PC-9 (cell line): ENCODE results near the gene EXD3.
"Not testable (repeated sequence)": the region's sequence is repeated elsewhere in the genome, so short reads cannot be mapped to it uniquely, and the experiment has no call there.

Experiments used
- EZH2 ChIP-seq: fragments of 200-600 bp; sonication (generic); IDR thresholded peaks from 2 replicates; pipeline ENCODE4 v1.8.0; 2017; ENCODE audit warnings: antibody characterized with exemption, low read depth
- TF ChIP-seq, protein P1 (sequence below): fragments of 200-600 bp; sonication (generic); conservative IDR thresholded peaks from 2 replicates; pipeline ENCODE4 v1.6.1; 2017; ENCODE audit warnings: mixed run types, antibody characterized with exemption, mild to moderate bottlenecking, moderate library complexity

DNA sequence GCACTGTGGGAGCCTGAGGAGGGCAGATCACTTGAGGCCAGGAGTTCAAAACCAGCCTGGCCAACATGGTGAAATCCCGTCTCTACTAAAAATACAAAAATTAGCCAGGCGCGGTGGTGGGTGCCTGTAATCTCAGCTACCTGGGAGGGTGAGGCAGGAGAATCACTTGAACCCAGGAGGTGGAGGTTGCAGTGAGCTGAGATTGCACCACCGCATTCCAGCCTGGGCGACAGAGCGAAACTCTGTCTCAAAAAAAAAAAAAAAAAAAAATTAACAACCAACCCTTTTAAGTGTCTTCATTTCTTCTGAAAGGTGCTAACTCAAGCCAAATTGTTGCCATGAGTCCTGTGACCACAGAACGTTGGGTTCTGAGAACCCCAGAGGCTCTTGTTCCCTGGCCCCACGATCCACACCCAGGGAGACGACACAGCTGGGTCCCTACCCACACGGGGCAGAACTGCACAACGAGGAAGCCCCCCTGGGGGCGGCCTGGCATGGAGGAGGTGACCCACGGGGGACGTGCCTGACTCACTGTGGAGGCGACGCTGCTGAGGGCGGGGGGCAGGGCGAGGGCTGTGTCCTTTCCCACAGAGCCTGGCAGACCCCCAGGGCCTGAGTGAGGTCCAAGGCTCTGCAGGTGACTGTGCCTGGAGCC is 12.6 kb downstream of the EXD3 start:
- TF ChIP-seq, protein P1, sequence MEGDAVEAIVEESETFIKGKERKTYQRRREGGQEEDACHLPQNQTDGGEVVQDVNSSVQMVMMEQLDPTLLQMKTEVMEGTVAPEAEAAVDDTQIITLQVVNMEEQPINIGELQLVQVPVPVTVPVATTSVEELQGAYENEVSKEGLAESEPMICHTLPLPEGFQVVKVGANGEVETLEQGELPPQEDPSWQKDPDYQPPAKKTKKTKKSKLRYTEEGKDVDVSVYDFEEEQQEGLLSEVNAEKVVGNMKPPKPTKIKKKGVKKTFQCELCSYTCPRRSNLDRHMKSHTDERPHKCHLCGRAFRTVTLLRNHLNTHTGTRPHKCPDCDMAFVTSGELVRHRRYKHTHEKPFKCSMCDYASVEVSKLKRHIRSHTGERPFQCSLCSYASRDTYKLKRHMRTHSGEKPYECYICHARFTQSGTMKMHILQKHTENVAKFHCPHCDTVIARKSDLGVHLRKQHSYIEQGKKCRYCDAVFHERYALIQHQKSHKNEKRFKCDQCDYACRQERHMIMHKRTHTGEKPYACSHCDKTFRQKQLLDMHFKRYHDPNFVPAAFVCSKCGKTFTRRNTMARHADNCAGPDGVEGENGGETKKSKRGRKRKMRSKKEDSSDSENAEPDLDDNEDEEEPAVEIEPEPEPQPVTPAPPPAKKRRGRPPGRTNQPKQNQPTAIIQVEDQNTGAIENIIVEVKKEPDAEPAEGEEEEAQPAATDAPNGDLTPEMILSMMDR, result not testable (repeated sequence)
- not testable (repeated sequence) for TF ChIP-seq EZH2
